Activated CD8-positive, alpha-beta memory T cell treated with anti-CD3 and anti-CD28 coated beads, Interleukin-2, amount 50 U/mL, for 24 hours (primary cell): ENCODE measurements around the gene IL22RA2.
"Not testable (repeated sequence)": the region's sequence is repeated elsewhere in the genome, so short reads cannot be mapped to it uniquely, and the experiment has no call there.

Experiments
- DNase-seq: peaks from one replicate; pipeline ENCODE4 v3.0.0-alpha.2; 2020; ENCODE audit errors: extremely low read depth

Gene IL22RA2

DNA sequence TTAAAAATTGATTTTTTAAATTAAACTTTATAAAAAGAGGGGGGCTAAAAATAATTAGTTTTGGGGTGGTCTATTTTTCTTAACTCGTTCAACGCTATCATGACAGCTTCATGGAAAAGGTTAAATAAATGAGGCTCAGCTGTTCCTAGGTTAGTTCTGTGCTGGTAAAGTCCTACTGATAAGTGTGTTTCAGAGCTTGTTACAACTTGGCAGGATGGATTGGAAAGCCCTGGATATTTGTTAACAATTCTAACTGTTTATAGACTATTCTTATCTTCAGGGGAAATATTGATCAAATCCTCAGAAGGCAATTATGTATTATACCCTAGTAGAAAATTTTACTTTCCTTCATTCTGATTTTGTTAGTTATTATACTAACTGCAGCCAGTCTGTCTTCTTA, 50.4 kb downstream of the IL22RA2 start:
- DNase-seq, result no peak

DNA sequence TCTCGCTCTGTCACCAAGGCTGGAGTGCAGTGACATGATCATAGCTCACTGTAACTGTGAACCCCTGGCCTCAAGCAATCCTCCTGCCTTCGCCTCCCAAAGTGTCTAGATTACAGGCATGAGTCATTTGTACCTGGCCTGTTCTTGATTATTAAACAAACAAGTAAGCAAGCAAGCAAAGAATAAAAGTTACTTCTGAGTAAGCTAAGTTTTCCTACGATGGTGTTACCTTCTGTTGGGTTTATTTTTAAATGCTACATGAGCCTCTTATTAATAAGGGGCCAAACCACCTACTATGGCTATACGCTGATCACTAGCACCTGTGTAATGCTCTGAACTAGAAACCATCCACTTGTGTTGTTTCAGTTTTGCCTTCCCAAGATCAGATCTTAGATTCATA, 50.8 kb downstream of the IL22RA2 start:
- no peak for DNase-seq

- no peak for DNase-seq
Observed at GRCh38 chr6:137121401-137121997, 51.9 kb downstream of the IL22RA2 start.

DNA sequence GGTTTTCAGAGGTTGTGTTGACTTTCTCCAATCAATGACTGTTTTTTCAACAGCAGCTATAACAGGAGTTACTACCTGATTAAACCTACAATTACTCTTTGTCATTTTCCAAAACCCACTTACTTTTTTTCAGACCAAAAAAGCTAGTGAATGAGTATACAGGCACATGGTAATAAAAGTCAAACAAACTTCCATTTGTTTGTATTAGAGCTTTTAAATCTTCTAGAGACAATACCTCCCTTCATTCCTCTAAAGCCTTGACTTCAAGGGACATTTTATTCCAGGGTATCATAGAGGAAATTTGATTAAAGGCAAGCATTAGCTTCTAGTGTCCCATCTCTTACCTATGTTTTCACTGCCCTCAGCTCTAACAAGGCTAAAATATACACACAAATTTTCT, 52.7 kb downstream of the IL22RA2 start:
- DNase-seq, result no peak

DNA sequence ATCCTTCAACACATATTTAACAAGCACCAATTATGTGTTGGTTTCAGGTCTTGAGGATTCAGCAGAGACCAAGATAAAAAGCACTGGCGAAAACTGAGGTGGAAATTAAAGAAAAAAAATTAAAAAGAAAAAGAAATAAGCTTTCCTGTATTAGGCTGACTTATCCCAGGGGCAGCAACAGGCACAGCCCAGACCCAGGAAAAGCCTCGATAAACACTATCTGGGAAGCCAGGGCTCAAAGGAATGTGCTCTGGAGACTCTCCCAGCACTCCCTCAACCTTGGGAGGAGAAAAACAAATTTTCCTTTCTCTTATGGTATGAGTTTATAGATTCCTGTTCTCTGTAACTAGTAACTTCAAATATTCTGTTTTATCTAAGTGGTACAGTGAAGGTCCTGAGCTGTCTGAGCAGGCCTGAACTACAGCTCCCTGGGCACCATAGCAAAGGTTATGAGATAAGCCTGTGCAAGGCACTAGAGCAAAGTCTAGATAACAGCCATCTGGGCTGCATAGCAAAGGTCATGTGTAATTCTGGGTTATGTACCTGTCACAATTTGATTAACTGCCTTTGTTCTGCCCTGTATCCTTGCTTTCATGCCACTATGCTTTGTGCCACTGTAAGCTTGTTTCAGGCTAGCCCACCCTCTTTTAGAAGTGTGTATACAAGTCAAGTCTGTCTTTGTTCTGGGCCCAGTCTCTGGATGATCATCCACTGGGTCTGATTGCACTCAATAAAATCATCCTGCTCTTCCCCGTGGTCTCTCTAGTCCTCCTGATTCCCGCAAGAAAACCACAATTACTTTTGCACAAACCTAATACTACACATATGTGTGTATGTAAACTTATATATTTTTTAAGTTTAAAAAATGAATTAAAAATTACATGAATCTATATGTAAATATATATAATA, 54.0 kb downstream of the IL22RA2 start:
- no peak for DNase-seq

- no peak for DNase-seq
Observed at GRCh38 chr6:137117581-137117980, 55.9 kb downstream of the IL22RA2 start.

DNA sequence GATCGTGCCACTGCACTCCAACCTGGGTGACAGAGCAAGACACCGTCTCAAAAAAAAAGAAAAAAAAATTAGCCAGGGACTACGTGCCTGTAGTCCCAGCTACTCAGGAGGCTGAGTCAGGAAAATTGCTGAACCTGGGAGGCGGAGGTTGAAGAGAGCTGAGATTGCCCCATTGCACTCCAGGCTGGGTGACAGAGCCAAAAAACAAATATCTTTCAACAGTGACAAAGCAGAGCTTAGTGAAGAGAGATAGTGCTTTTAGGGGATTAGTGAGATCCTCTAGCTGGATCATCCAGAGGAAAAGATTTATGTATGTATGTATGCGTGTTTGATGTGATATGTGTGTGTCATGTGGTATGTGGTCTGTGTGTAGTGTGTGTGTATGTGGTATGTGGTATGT, 56.6 kb downstream of the IL22RA2 start:
- no peak for DNase-seq

- no peak for DNase-seq
Observed at GRCh38 chr6:137115658-137116057, 57.8 kb downstream of the IL22RA2 start.

DNA sequence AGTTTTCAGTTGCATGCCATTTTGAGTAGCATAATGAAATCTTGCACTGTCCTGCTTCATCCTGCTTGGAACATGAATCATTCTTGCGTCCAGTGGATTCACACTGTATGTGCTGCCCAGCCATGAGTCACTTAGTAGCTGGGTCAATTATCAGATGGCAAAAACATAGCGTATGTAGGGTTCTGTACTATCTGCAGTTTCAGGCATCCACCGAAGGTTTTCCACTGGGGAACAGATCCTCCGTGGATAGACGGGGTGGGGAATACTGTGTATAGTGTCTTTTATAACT, 61.4 kb downstream of the IL22RA2 start:
- no peak for DNase-seq

DNA sequence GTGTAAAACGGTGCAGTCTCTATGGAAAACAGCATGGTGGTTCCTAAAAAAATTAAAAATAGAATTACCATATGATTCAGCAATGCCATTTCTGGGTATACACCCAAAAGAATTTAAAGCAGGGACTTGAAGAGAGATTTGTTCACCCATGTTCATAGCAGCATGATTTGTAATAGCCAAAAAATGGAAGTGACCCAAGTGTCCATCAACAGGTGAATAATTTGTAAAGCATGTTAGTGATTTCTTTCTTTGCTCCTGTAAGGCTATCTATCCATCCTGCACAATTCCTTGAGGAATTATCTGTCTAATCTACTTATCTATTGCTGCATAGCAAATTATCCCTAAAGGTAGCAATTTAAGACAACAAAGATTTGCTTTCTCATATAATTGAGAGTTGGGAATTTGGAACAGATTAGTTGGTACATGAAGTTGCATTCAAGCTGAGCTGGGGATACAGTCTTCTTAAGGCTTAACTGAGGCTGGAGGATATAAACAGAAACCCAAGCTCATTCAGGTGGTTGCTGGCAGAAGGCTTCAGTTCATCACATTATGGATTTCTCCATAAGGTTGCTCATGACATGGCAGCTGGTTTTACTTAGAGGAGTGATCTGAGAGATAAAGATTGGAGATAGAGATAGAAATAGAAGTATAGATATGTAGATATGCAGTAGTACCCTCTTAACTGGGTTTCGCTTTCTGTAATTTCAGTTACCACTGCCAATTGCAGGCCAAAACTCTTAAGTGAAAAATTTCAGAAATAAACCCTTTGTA, 62.0 kb downstream of the IL22RA2 start:
- no peak for DNase-seq

DNA sequence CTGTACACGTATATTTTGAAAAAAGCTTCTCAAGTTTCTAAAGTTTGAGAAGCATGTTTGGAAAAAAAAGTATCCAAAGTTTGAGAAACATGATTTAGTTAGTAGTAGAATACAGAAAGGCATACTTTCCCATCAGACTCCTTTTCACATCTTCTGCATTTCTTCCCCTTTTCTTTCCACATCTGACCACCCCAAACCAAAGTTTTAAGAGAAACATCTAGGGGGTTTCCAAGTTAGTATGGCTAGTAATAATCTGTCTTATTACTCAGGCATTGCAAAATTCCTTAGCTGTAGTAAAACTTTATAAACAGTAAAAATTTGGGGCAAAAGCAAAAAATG, 65.7 kb downstream of the IL22RA2 start:
- no peak for DNase-seq

DNA sequence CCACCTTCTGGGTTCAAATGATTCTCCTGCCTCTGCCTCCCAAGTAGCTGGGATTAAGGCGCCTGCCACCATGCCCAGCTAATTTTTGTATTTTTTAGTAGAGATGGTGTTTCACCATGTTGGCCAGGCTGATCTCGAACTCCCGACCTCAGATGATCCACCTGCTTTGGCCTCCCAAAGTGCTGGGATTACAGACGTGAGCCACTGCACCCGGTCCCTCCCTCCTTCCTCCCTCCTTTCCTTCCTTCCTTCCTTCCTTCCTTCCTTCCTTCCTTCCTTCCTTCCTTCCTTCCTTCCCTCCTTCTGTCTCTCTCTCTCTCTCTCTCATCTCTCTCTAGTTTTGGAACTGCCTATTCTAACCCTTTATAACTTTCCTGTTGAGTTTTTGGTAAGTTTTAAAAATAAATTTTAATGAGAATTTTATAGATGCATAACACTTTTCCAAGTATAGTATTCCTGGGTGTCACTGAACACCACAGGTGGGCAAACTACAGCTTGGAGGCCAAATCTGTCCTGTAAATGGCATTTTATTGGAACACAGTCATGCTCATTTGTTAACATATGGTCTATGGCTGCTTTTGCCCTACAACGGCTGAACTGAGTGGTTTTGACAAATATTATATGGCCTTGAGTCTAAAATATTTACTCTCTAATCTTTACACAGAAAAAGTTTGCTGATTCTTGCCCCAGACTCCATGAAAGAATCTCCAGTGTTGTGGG, 66.2 kb downstream of the IL22RA2 start:
- DNase-seq, result not testable (repeated sequence)

DNA sequence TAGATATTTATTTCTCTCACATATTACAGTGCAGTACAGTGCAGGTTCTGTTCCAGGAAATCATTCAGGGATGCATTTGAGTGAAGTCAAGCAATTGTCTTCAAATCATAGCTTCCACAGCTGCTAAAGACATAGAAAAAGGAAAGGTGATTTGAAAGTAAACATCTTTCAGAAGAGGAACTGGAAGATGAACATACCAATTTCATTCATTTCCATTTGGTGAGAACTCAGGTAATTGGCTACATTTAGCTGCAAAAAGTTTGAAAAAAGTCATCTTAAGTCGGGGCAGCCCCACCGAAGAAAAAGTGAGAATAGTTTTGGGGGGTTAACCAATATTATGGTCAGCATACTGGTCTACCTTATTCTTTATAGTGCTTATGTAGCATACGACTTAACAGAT, 67.3 kb downstream of the IL22RA2 start:
- no peak for DNase-seq

DNA sequence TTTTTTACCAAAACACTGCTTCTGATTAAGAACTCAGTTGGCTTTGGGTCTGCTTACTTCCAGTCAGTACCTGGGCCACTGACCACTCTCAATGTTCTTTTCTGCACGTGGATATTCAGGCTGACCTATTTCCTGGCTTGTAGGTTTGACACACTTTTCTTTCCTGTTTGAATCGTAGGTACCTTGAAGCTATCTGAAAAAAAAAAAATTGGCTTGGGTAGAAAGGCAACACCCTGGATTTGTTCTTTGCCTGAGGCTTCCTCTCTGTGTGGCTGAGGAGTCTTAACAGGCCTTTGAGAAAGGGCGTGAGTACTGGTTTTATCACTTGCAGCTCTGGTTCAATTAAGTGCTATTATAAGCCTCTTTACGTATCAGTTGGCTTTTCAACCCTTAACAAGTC, 68.1 kb downstream of the IL22RA2 start:
- no peak for DNase-seq

DNA sequence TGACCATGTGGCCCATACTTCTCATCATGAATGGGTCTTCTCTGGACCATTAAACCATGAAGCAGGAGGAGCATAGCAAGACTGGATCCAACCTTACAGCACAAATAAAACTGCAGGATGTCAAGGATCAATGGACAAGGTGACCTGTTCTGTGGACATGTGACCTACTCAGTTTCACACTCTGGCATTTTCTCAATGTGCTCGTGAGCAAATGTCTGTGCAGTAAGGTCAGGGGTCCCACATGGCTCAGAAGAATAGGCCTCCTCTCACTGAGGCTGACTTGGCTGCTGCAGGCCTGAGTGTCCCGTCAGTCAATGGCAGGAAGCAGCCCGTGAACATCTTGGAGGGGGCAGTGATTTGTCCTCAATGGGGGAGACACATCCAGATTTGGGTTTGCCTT, 68.5 kb downstream of the IL22RA2 start:
- no peak for DNase-seq

GRCh38 chr6:137102851-137103492, 70.5 kb downstream of the IL22RA2 start:
- DNase-seq, result no peak

GRCh38 chr6:137102050-137102848, 71.2 kb downstream of the IL22RA2 start:
- no peak for DNase-seq

- DNase-seq, result no peak
Observed at GRCh38 chr6:137099689-137100403, 73.6 kb downstream of the IL22RA2 start.

DNA sequence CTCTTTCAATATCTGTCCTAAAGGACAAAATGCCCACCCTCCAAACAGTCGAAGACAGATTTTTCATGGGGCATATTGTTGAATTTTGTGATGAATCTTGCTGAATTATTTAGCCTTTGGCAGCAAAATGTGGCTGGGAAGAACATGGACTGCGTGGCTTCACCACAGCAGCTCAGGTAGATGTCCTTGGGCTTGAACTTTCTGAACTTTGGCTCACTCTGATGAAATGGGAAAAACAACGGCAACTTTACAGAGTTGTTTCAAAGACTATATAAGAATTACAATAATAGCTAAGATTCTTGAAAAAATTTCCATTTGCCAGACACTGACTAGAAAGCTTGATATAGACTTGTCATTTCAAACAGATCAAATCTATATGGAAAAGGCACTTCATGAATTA, 75.9 kb downstream of the IL22RA2 start:
- DNase-seq, result no peak

DNA sequence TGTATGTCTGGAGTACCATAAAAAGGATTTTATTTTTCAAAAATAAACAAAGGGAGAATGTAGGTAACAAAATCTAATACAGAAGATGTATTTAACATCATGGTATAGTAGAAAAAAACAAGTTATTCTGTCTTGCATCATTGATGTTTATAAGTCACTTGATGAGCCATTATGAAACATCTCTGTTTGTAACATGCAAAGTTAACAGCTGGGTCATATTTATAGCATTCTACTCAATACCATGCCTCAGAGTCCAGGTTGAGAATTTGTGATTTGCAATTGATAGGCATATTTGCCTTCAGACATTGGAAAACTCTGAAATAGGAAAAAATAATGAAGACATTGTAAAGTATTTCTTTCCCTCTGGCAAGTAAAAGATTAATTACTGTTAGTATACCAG, 76.4 kb downstream of the IL22RA2 start:
- no peak for DNase-seq
